OCI-LY3 (cell line): ENCODE data around the gene PAEP.
"Not testable (repeated sequence)": the region's sequence is repeated elsewhere in the genome, so short reads cannot be mapped to it uniquely, and the experiment has no call there.

ENCODE experiments used
- H2AFZ ChIP-seq: fragments of 200-600, 300-600 bp; shearing (Covaris generic); 2 replicates; pipeline ENCODE4 v1.6.0; 2014; ENCODE audit warnings: antibody characterized with exemption, low read depth, low read length
- H3K27ac ChIP-seq: fragments of 200-600, 300-600 bp; sonication (generic); 2 replicates; pipeline ENCODE4 v1.5.1; 2014; ENCODE audit warnings: mild to moderate bottlenecking, low read length, moderate library complexity, mixed read lengths
- H3K27me3 ChIP-seq: fragments of 200-600, 300-600 bp; sonication (generic); 2 replicates; pipeline ENCODE4 v1.6.1; 2014; ENCODE audit warnings: low read depth, low read length, mixed read lengths
- H3K36me3 ChIP-seq: fragments of 200-600, 300-600 bp; sonication (generic); replicated peaks from 2 replicates; pipeline ENCODE3; 2014; ENCODE audit warnings: low read depth, low read length, mixed read lengths
- H3K4me1 ChIP-seq: fragments of 300-600, 200-600 bp; sonication (generic); 2 replicates; pipeline ENCODE4 v1.6.1; 2014; ENCODE audit warnings: low read length, mixed read lengths
- H3K4me2 ChIP-seq: fragments of 200-600, 300-600 bp; sonication (generic); 2 replicates; pipeline ENCODE4 v1.6.1; 2014; ENCODE audit warnings: low read length, mixed read lengths
- H3K4me3 ChIP-seq: fragments of 300-600, 200-600 bp; sonication (generic); 2 replicates; pipeline ENCODE4 v1.5.1; 2014; ENCODE audit warnings: antibody characterized with exemption, mild to moderate bottlenecking, low read length, moderate library complexity
- H3K79me2 ChIP-seq: fragments of 300-600, 200-600 bp; shearing (Covaris generic); 2 replicates; pipeline ENCODE4 v1.6.1; 2014; ENCODE audit warnings: mild to moderate bottlenecking, low read length, mixed read lengths
- H3K9ac ChIP-seq: fragments of 300-600, 200-600 bp; shearing (Covaris generic); 2 replicates; pipeline ENCODE4 v1.6.0; 2014; ENCODE audit warnings: mild to moderate bottlenecking, low read length, moderate library complexity
- H3K9me3 ChIP-seq: fragments of 200-600, 300-600 bp; shearing (Covaris generic); 2 replicates; pipeline ENCODE4 v1.6.1; 2014; ENCODE audit warnings: low read length, mixed read lengths; ENCODE audit not compliant: insufficient read depth
- H4K20me1 ChIP-seq: fragments of 200-600, 300-600 bp; sonication (generic); 2 replicates; pipeline ENCODE4 v1.6.1; 2016; ENCODE audit warnings: low read length, mixed read lengths; ENCODE audit not compliant: insufficient read depth
- CTCF ChIP-seq: fragments of 200-600, 300-600 bp; sonication (generic); IDR thresholded peaks from 2 replicates; pipeline ENCODE4 v1.5.1; 2014; ENCODE audit warnings: antibody characterized with exemption, low read length, low read depth
- EZH2phosphoT487 ChIP-seq: fragments of 200-600 bp; shearing (Covaris generic); IDR thresholded peaks from 2 replicates; pipeline ENCODE4 v1.6.1; 2018; ENCODE audit warnings: antibody characterized with exemption, mixed run types, low read depth

The PAEP gene

GRCh38 chr9:135526089-135526729 is 35.3 kb upstream of the PAEP start:
- Histone ChIP-seq H3K36me3 (no peaks in the 10 kb centered on the region), H3K4me3 (no peak overlapping the region), H3K4me1 (no peaks in the 10 kb centered on the region), H3K27ac (no peak overlapping the region), H3K4me2 (no peak overlapping the region), H4K20me1 (no peaks in the 10 kb centered on the region), H3K9me3 (no peaks in the 10 kb centered on the region), H3K27me3 (no peaks in the 10 kb centered on the region), H3K9ac (no peak overlapping the region), H2AFZ (no peak overlapping the region), H3K79me2 (no peaks in the 10 kb centered on the region)
- no peak for TF ChIP-seq EZH2phosphoT487
- TF ChIP-seq CTCF = no peak

GRCh38 chr9:135526730-135527571 is 34.6 kb upstream of the PAEP start:
- Histone ChIP-seq H3K27ac (no peak overlapping the region), H3K9me3 (no peaks in the 10 kb centered on the region), H3K36me3 (no peaks in the 10 kb centered on the region), H3K4me3 (no peak overlapping the region), H3K4me1 (no peaks in the 10 kb centered on the region), H2AFZ (no peak overlapping the region), H3K79me2 (no peaks in the 10 kb centered on the region), H3K27me3 (no peaks in the 10 kb centered on the region), H3K4me2 (no peak overlapping the region), H3K9ac (no peak overlapping the region), H4K20me1 (no peaks in the 10 kb centered on the region)
- TF ChIP-seq EZH2phosphoT487 (no peak), CTCF (no peak)

- H3K9me3 ChIP-seq, H2AFZ ChIP-seq, H3K79me2 ChIP-seq, H3K27me3 ChIP-seq, H3K36me3 ChIP-seq, H3K4me2 ChIP-seq, H3K9ac ChIP-seq, H3K4me1 ChIP-seq, H4K20me1 ChIP-seq, H3K4me3 ChIP-seq, H3K27ac ChIP-seq: not testable (repeated sequence)
Measured at GRCh38 chr9:135528842-135529435, 32.6 kb upstream of the PAEP start.

GRCh38 chr9:135530146-135530545 is 31.4 kb upstream of the PAEP start:
- H3K4me2 ChIP-seq = no peak overlapping the region
- TF ChIP-seq CTCF (no peak), EZH2phosphoT487 (no peak)
- no peaks in the 10 kb centered on the region for H3K27me3 ChIP-seq
- H3K79me2 ChIP-seq = no peaks in the 10 kb centered on the region
- H3K4me1 ChIP-seq = peaks cover 8% of the 10 kb centered on the region
- H3K4me3 ChIP-seq = no peak overlapping the region
- no peak overlapping the region for H3K27ac ChIP-seq
- no peak overlapping the region for H3K9ac ChIP-seq
- no peaks in the 10 kb centered on the region for H4K20me1 ChIP-seq
- no peaks in the 10 kb centered on the region for H3K9me3 ChIP-seq
- no peaks in the 10 kb centered on the region for H3K36me3 ChIP-seq
- no peak overlapping the region for H2AFZ ChIP-seq
